Transverse colon (tissue), 4 donors: ENCODE data around the gene TIAL1.

Experiments
- CTCF ChIP-seq, 5 experiments: fragments of 200-600 bp in 3 of 5; fragments of 450-650 bp in 2 of 5; sonication (generic) in 3 of 5; IDR thresholded peaks; 1 replicate in 2 of 5; 2 replicates in 3 of 5; pipeline ENCODE4 v1.5.1; 2016 to 2017; ENCODE audit warnings: antibody characterized with exemption in 5 of 5, inconsistent platforms in 3 of 5, mild to moderate bottlenecking in 2 of 5, moderate library complexity in 1 of 5
- EP300 ChIP-seq: sonication (generic); formaldehyde crosslinking; IDR thresholded peaks from one replicate; pipeline ENCODE4 v1.6.1; 2017; ENCODE audit warnings: antibody characterized with exemption, low read depth
- POLR2A ChIP-seq: fragments of 450-650 bp; IDR thresholded peaks from one replicate; pipeline ENCODE4 v1.6.1; 2016; ENCODE audit warnings: antibody characterized with exemption, mild to moderate bottlenecking, moderate library complexity
- POLR2AphosphoS5 ChIP-seq, 3 donors: sonication (generic); formaldehyde crosslinking; IDR thresholded peaks; one replicate each; pipeline ENCODE4 v1.6.1; 2016; ENCODE audit warnings: antibody characterized with exemption in 3 of 3

- TF ChIP-seq CTCF (IDR thresholded peaks at IDR 0.05), result no peak
- TF ChIP-seq POLR2A, result no peak
- TF ChIP-seq EP300, result no peak
- TF ChIP-seq POLR2AphosphoS5 (IDR thresholded peaks at IDR 0.05), result no peak
Observed at GRCh38 chr10:119614686-119615085, 17.9 kb upstream of the TIAL1 start.
